Measurements from ENCODE around the gene C7. TPM values are rescaled to one million over a fixed set of nuclear protein-coding genes. Genes with fewer than 3 reads are reported as not detected.

Gene C7
- total and polyA plus RNA-seq, 2 of the 13 experiments (the other 11 are each of a cell fraction or from before 2014, with no cell fraction given) = 1.7 to 3.5 TPM

DNA sequence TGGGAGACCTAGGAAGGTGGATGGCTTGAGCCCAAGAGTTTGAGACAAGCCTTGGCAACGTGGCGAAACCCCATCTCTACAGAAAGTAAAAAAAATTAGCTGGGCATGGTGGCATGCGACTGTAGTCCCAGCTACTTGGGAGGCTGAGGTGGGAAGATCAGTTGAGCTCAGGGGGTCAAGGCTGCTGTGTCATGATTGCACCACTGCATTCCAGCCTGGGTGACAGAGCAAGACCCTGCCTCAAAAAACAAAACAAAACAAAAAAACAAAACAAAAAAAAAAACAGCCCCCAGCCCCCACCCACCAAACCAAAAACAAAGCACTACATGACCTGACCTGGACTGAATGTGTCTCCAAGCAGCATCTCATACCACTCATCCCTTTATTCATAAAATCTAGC, 33.3 kb upstream of the C7 start (continued):
- TF ChIP-seq ZBTB46 (CRISPR knock-in tag; IDR thresholded peaks at IDR 0.05; ENCODE audit: borderline replicate concordance) (no peak), EZH2 (conservative IDR thresholded peaks at IDR 0.05; ENCODE audit: low read depth, low read length) (no peak), HOXA5 (CRISPR knock-in tag; IDR thresholded peaks at IDR 0.05) (no peak), ZNF260 (CRISPR knock-in tag; IDR thresholded peaks at IDR 0.05; ENCODE audit: borderline replicate concordance, low read depth) (no peak), ZNF761 (CRISPR knock-in tag; conservative IDR thresholded peaks at IDR 0.05) (no peak), GATAD2A (CRISPR knock-in tag; IDR thresholded peaks at IDR 0.05) (0 out of 2 replicates have a peak, but pooled peaks have one; percentile 18), NFIC (IDR thresholded peaks at IDR 0.05; ENCODE audit: low read length) (no peak), IRX3 (CRISPR knock-in tag; IDR thresholded peaks at IDR 0.05; ENCODE audit: borderline replicate concordance, low read depth) (no peak), BATF2 (CRISPR knock-in tag; IDR thresholded peaks at IDR 0.05) (no peak), ATAD3A (CRISPR knock-in tag; IDR thresholded peaks at IDR 0.05) (no peak), FOXP1 (IDR thresholded peaks at IDR 0.05) (no peak), FOXP1 (CRISPR knock-in tag; IDR thresholded peaks at IDR 0.05) (0 out of 2 replicates have a peak, but pooled peaks have one; percentile 11), MEF2D (CRISPR knock-in tag; IDR thresholded peaks at IDR 0.05) (no peak), POGZ (CRISPR knock-in tag; IDR thresholded peaks at IDR 0.05) (no peak), SIN3B (IDR thresholded peaks at IDR 0.05; ENCODE audit: low read length) (no peak), ZNF503 (CRISPR knock-in tag; IDR thresholded peaks at IDR 0.05) (no peak), GLI4 (CRISPR knock-in tag; IDR thresholded peaks at IDR 0.05; ENCODE audit: borderline replicate concordance) (no peak), TBP (CRISPR knock-in tag; IDR thresholded peaks at IDR 0.05) (no peak), FOSL2 (CRISPR knock-in tag; IDR thresholded peaks at IDR 0.05) (0 out of 2 replicates have a peak, but pooled peaks have one; percentile 19), ZSCAN31 (CRISPR knock-in tag; IDR thresholded peaks at IDR 0.05; ENCODE audit: low read depth) (no peak), POLR2AphosphoS5 (IDR thresholded peaks at IDR 0.05; ENCODE audit: low read depth, low read length) (no peak), ZNF570 (CRISPR knock-in tag; IDR thresholded peaks at IDR 0.05; ENCODE audit: borderline replicate concordance) (no peak), HMGA1 (CRISPR knock-in tag; conservative IDR thresholded peaks at IDR 0.05) (no peak), RXRB (CRISPR knock-in tag; IDR thresholded peaks at IDR 0.05; ENCODE audit: borderline replicate concordance) (no peak), ZNF878 (CRISPR knock-in tag; IDR thresholded peaks at IDR 0.05) (no peak), ZNF704 (CRISPR knock-in tag; IDR thresholded peaks at IDR 0.05; ENCODE audit: borderline replicate concordance) (no peak), PAWR (CRISPR knock-in tag; IDR thresholded peaks at IDR 0.05; ENCODE audit: borderline replicate concordance) (no peak), HOXA3 (CRISPR knock-in tag; IDR thresholded peaks at IDR 0.05) (no peak)
- TF ChIP-seq, protein P1, sequence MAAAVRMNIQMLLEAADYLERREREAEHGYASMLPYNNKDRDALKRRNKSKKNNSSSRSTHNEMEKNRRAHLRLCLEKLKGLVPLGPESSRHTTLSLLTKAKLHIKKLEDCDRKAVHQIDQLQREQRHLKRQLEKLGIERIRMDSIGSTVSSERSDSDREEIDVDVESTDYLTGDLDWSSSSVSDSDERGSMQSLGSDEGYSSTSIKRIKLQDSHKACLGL (CRISPR knock-in tag; IDR thresholded peaks at IDR 0.05) = no peak
